Activated T-cell treated with anti-CD3 and anti-CD28 coated beads, Interleukin-2, amount 50 U/mL, for 24 hours (primary cell): Measurements from ENCODE around the gene SDCCAG8.
A peak's percentile ranks its signal among the peaks of the same experiment; 100 is the strongest.

Experiments
- DNase-seq: peaks from one replicate; pipeline ENCODE4 v3.0.0-alpha.2; 2020
- H3K27ac Mint-ChIP-seq: 2 replicates; pipeline ENCODE4 v1.8.0; 2020; ENCODE audit warnings: mild to moderate bottlenecking, mixed read lengths
- H3K27me3 Mint-ChIP-seq: 2 replicates; pipeline ENCODE4 v1.8.0; 2020; ENCODE audit warnings: mixed read lengths
- H3K36me3 Mint-ChIP-seq: 2 replicates; pipeline ENCODE4 v1.8.0; 2020; ENCODE audit warnings: low read depth, mixed read lengths
- H3K4me1 Mint-ChIP-seq: 2 replicates; pipeline ENCODE4 v1.8.0; 2020; ENCODE audit warnings: low read depth, mixed read lengths
- H3K4me3 Mint-ChIP-seq: 2 replicates; pipeline ENCODE4 v1.8.0; 2020; ENCODE audit warnings: mild to moderate bottlenecking, moderate library complexity, mixed read lengths
- H3K9me3 Mint-ChIP-seq: 2 replicates; pipeline ENCODE4 v1.8.0; 2020; ENCODE audit warnings: mixed read lengths

The SDCCAG8 gene

GRCh38 chr1:243391355-243391754 is 135.5 kb downstream of the SDCCAG8 start:
- Mint-ChIP-seq H3K4me3 (no peak overlapping the region), H3K27ac (no peak overlapping the region), H3K4me1 (peaks cover 9% of the 10 kb centered on the region), H3K27me3 (no peaks in the 10 kb centered on the region), H3K9me3 (no peaks in the 10 kb centered on the region), H3K36me3 (peaks cover 13% of the 10 kb centered on the region)
- DNase-seq, result no peak

- DNase-seq, result no peak
- no peaks in the 10 kb centered on the region for H3K27me3 Mint-ChIP-seq
- peaks cover 9% of the 10 kb centered on the region for H3K4me1 Mint-ChIP-seq
- no peaks in the 10 kb centered on the region for H3K9me3 Mint-ChIP-seq
- H3K27ac Mint-ChIP-seq, result no peak overlapping the region
- H3K36me3 Mint-ChIP-seq, result peaks cover 9% of the 10 kb centered on the region
- no peak overlapping the region for H3K4me3 Mint-ChIP-seq
Observed at GRCh38 chr1:243393096-243393495, 137.3 kb downstream of the SDCCAG8 start.

GRCh38 chr1:243394066-243394465 is 138.2 kb downstream of the SDCCAG8 start:
- Mint-ChIP-seq H3K36me3 (peaks cover 9% of the 10 kb centered on the region), H3K4me3 (no peak overlapping the region), H3K4me1 (peaks cover 11% of the 10 kb centered on the region), H3K9me3 (no peaks in the 10 kb centered on the region), H3K27me3 (no peaks in the 10 kb centered on the region), H3K27ac (no peak overlapping the region)
- no peak for DNase-seq

- H3K4me1 Mint-ChIP-seq, result peaks cover 8% of the 10 kb centered on the region
- H3K27ac Mint-ChIP-seq, result no peak overlapping the region
- H3K9me3 Mint-ChIP-seq, result no peaks in the 10 kb centered on the region
- H3K36me3 Mint-ChIP-seq, result peaks cover 9% of the 10 kb centered on the region
- H3K4me3 Mint-ChIP-seq, result no peak overlapping the region
- no peaks in the 10 kb centered on the region for H3K27me3 Mint-ChIP-seq
- no peak for DNase-seq
Observed at GRCh38 chr1:243394601-243395464, 139.0 kb downstream of the SDCCAG8 start.

- Mint-ChIP-seq H3K4me1 (peaks cover 5% of the 10 kb centered on the region), H3K27ac (no peak overlapping the region), H3K9me3 (no peaks in the 10 kb centered on the region)
Observed at GRCh38 chr1:243396424-243396823, 140.6 kb downstream of the SDCCAG8 start.

GRCh38 chr1:243396876-243397275 is 141.0 kb downstream of the SDCCAG8 start:
- Mint-ChIP-seq H3K4me1 (peaks cover 5% of the 10 kb centered on the region), H3K27me3 (no peaks in the 10 kb centered on the region), H3K9me3 (no peaks in the 10 kb centered on the region), H3K4me3 (no peak overlapping the region), H3K36me3 (peaks cover 10% of the 10 kb centered on the region), H3K27ac (no peak overlapping the region)
- no peak for DNase-seq

More at GRCh38 chr1:243396424-243396823, 140.6 kb downstream of the SDCCAG8 start:
- DNase-seq, result no peak
- H3K36me3 Mint-ChIP-seq, result peaks cover 10% of the 10 kb centered on the region
- no peak overlapping the region for H3K4me3 Mint-ChIP-seq
- H3K27me3 Mint-ChIP-seq, result no peaks in the 10 kb centered on the region

- Mint-ChIP-seq H3K4me3 (no peak overlapping the region), H3K36me3 (peaks cover 10% of the 10 kb centered on the region), H3K27ac (no peak overlapping the region), H3K27me3 (no peaks in the 10 kb centered on the region), H3K4me1 (peaks cover 5% of the 10 kb centered on the region), H3K9me3 (no peaks in the 10 kb centered on the region)
- DNase-seq, result no peak
Observed at GRCh38 chr1:243397613-243398321, 141.9 kb downstream of the SDCCAG8 start.

GRCh38 chr1:243399561-243400155 is 143.8 kb downstream of the SDCCAG8 start:
- H3K27me3 Mint-ChIP-seq, result no peaks in the 10 kb centered on the region
- H3K27ac Mint-ChIP-seq, result no peak overlapping the region
- no peak overlapping the region for H3K4me3 Mint-ChIP-seq
- peaks cover 5% of the 10 kb centered on the region for H3K4me1 Mint-ChIP-seq
- H3K36me3 Mint-ChIP-seq, result peaks cover 11% of the 10 kb centered on the region
- DNase-seq, result no peak
- H3K9me3 Mint-ChIP-seq, result no peaks in the 10 kb centered on the region

GRCh38 chr1:243402868-243403267 is 147.0 kb downstream of the SDCCAG8 start:
- Mint-ChIP-seq H3K4me1 (peaks cover 18% of the 10 kb centered on the region), H3K27me3 (no peaks in the 10 kb centered on the region), H3K4me3 (no peak overlapping the region), H3K36me3 (peaks cover 9% of the 10 kb centered on the region), H3K9me3 (no peaks in the 10 kb centered on the region), H3K27ac (no peak overlapping the region)
- DNase-seq, result no peak

- Mint-ChIP-seq H3K4me1 (peaks cover 16% of the 10 kb centered on the region), H3K27me3 (no peaks in the 10 kb centered on the region)
Observed at GRCh38 chr1:243406424-243406823, 150.6 kb downstream of the SDCCAG8 start.

GRCh38 chr1:243407284-243408018 is 151.6 kb downstream of the SDCCAG8 start:
- peaks cover 10% of the 10 kb centered on the region for H3K36me3 Mint-ChIP-seq
- no peak for DNase-seq
- H3K4me3 Mint-ChIP-seq, result no peak overlapping the region
- H3K27ac Mint-ChIP-seq, result peak overlapping the region; percentile 63
- H3K27me3 Mint-ChIP-seq, result no peaks in the 10 kb centered on the region
- no peaks in the 10 kb centered on the region for H3K9me3 Mint-ChIP-seq
- H3K4me1 Mint-ChIP-seq, result peaks cover 16% of the 10 kb centered on the region

More at GRCh38 chr1:243406424-243406823, 150.6 kb downstream of the SDCCAG8 start:
- no peak overlapping the region for H3K27ac Mint-ChIP-seq
- no peaks in the 10 kb centered on the region for H3K9me3 Mint-ChIP-seq
- H3K4me3 Mint-ChIP-seq, result no peak overlapping the region
- H3K36me3 Mint-ChIP-seq, result peaks cover 10% of the 10 kb centered on the region
- no peak for DNase-seq

GRCh38 chr1:243408479-243408878 is 152.6 kb downstream of the SDCCAG8 start:
- no peaks in the 10 kb centered on the region for H3K9me3 Mint-ChIP-seq
- no peaks in the 10 kb centered on the region for H3K27me3 Mint-ChIP-seq
- H3K36me3 Mint-ChIP-seq, result peaks cover 10% of the 10 kb centered on the region
- H3K27ac Mint-ChIP-seq, result no peak overlapping the region
- DNase-seq, result no peak
- peaks cover 19% of the 10 kb centered on the region for H3K4me1 Mint-ChIP-seq
- no peak overlapping the region for H3K4me3 Mint-ChIP-seq

GRCh38 chr1:243409284-243409683 is 153.4 kb downstream of the SDCCAG8 start:
- Mint-ChIP-seq H3K36me3 (peaks cover 7% of the 10 kb centered on the region), H3K4me1 (peaks cover 25% of the 10 kb centered on the region), H3K27me3 (no peaks in the 10 kb centered on the region), H3K27ac (no peak overlapping the region), H3K4me3 (no peak overlapping the region), H3K9me3 (no peaks in the 10 kb centered on the region)
- DNase-seq, result no peak

GRCh38 chr1:243411472-243411871 is 155.6 kb downstream of the SDCCAG8 start:
- H3K27ac Mint-ChIP-seq, result no peak overlapping the region
- peaks cover 40% of the 10 kb centered on the region for H3K4me1 Mint-ChIP-seq
- no peak overlapping the region for H3K4me3 Mint-ChIP-seq
- H3K27me3 Mint-ChIP-seq, result no peaks in the 10 kb centered on the region
- peaks cover 13% of the 10 kb centered on the region for H3K36me3 Mint-ChIP-seq
- no peaks in the 10 kb centered on the region for H3K9me3 Mint-ChIP-seq
- no peak for DNase-seq
